Activated T-helper 17 cell treated with anti-CD3 and anti-CD28 coated beads, Interleukin-2, amount 50 U/mL, for 72 hours (primary cell): Measurements from ENCODE around the gene CAMSAP3. TPM values are rescaled to one million over a fixed set of nuclear protein-coding genes. Genes with fewer than 3 reads are reported as not detected.

Experiments used
- ATAC-seq: fragments of 150-1000 bp; cut with Tn5 transposase; replicated peaks from 2 replicates; pipeline ENCODE4 v1.10.0; 2021; ENCODE audit warnings: mild to moderate bottlenecking, moderate library complexity
- H3K27ac Mint-ChIP-seq: one replicate; pipeline ENCODE4 v1.8.0; 2022; ENCODE audit warnings: mixed read lengths
- H3K27me3 Mint-ChIP-seq: one replicate; pipeline ENCODE4 v1.8.0; 2022; ENCODE audit warnings: mixed read lengths
- H3K36me3 Mint-ChIP-seq: one replicate; pipeline ENCODE4 v1.8.0; 2022; ENCODE audit warnings: low read depth, mild to moderate bottlenecking, mixed read lengths
- H3K4me1 Mint-ChIP-seq: one replicate; pipeline ENCODE4 v1.8.0; 2022; ENCODE audit warnings: mixed read lengths
- H3K4me3 Mint-ChIP-seq: one replicate; pipeline ENCODE4 v1.8.0; 2022; ENCODE audit warnings: mild to moderate bottlenecking, mixed read lengths
- H3K9me3 Mint-ChIP-seq: one replicate; pipeline ENCODE4 v1.8.0; 2022; ENCODE audit warnings: mixed read lengths
- total RNA-seq, 2 donors: library from RNA; stranded (reverse); gene quantifications; one replicate each; pipeline ENCODE4 v1.2.3, GENCODE V29; 2022

CAMSAP3 gene
- total RNA-seq, 2 donors from 2014 or later = 0.11 to 0.37 TPM

- Mint-ChIP-seq H3K4me3 (no peak overlapping the region), H3K27me3 (no peaks in the 10 kb centered on the region), H3K27ac (no peak overlapping the region), H3K36me3 (peaks cover 55% of the 10 kb centered on the region), H3K4me1 (peaks cover 18% of the 10 kb centered on the region), H3K9me3 (no peaks in the 10 kb centered on the region)
- no peak for ATAC-seq
Measured at GRCh38 chr19:7625763-7626372, 30.2 kb downstream of the CAMSAP3 start.

- H3K27me3 Mint-ChIP-seq = no peaks in the 10 kb centered on the region
- H3K27ac Mint-ChIP-seq = no peak overlapping the region
- H3K4me3 Mint-ChIP-seq = peak overlapping the region; percentile 98
- peaks cover 18% of the 10 kb centered on the region for H3K4me1 Mint-ChIP-seq
- ATAC-seq = no peak
- peaks cover 50% of the 10 kb centered on the region for H3K36me3 Mint-ChIP-seq
- no peaks in the 10 kb centered on the region for H3K9me3 Mint-ChIP-seq
Measured at GRCh38 chr19:7627166-7627565, 31.5 kb downstream of the CAMSAP3 start.

DNA sequence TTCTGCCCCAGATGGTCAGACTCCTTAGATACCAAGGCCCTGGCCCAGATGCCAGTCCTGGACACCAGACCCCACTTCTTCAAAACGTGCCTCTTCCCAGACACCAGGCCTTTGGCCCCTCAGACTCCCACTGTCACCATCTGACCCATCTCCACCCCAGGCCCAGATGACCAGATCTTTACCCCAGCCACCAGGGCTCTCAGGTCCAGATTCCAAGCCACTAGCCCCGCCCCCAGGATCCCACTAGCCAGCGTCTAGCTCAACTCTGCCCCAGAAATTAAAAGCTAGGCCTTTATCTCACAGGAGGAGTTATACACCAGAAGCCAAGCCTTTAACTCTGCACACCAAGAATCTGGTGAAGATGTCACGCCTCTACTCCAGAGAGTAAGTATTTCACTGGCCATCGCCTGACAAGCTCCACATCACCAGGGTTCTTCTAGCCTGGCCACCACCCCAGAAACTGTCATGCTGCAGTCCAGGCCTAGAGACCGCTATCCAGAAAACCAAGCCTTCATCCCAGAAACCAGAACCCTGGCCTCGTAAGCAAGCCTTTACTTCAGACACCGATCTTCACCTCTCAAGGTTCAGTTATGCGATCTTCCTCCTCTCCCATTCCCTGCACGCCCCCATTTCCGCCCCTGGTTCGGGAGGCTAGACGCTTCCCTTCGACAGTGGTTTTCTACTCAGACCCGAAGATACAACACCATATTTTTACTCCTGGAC, 33.1 kb downstream of the CAMSAP3 start:
- ATAC-seq = no peak
- Mint-ChIP-seq H3K4me3 (peak overlapping the region; percentile 98), H3K27me3 (no peaks in the 10 kb centered on the region), H3K36me3 (peaks cover 45% of the 10 kb centered on the region), H3K9me3 (no peaks in the 10 kb centered on the region), H3K27ac (peak overlapping the region; percentile 97), H3K4me1 (peaks cover 18% of the 10 kb centered on the region)

DNA sequence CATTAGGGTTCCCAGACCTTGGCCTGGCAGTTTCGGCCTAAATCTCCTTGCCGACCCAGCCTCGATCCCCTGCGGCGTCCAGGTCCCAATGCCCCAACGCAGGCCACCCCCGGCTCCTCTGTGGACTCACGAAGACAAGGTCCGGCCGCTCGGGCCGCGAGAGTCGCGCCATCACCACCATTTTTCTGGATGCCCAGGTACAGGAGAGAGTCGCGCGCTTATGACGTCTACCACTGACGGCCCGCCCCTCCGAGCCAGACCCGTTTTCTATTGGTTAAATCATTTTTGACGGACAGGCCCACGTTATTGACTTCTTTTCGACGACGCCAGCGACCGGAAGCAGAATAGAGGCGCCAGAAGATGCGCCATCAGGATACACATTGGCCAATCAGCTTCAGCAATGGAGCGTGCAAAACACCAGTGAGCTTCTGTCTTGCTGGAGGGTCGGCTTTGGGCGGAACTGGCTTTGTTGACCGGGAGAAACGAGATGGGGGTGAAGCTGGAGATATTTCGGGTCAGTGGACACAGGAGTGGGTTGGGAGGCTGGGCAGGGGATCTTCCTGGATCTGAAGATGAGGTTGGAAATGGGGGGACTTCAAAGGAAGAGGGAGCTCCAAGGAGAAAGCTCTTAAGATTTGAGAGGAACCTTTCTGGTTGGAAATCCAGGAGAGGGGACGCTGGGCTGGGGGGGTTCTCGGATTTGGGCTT, 33.8 kb downstream of the CAMSAP3 start, which contains the start of the genes PET100 and XAB2:
PET100 (plus strand) TSS at position 447 of the 708 bp plus-strand sequence; CDS start at position 488, 41 bp downstream.
XAB2 (minus strand) TSS at position 199 of the 708 bp plus-strand sequence; CDS start at position 181, 18 bp downstream.
- Mint-ChIP-seq H3K9me3 (no peaks in the 10 kb centered on the region), H3K4me3 (peak within 1 kb of the TSS; percentile 98), H3K27ac (peak within 1 kb of the TSS; percentile 97), H3K27me3 (no peaks in the 10 kb centered on the region), H3K36me3 (peaks cover 45% of the 10 kb centered on the region), H3K4me1 (peaks cover 22% of the 10 kb centered on the region)
- ATAC-seq = peak; percentile 100

DNA sequence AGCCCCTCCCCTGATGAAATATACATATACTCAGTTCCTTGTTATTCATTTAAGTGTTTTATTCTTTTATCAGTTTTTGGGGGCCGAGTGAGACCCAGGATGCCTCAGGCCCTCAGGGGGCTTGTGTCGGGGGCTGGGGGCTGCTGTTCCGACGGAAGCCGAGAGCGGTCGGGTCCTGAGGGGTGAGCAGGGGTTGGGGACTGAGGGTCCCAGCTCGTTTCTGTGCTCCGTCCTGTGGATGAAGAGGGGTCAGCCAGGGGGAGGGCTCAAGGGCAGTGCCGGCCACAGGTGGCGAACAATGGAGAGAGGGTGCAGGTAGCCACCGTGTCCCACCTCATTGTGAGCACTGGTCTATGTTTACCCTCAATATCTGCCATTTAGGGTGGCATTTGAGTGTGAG, 35.9 kb downstream of the CAMSAP3 start:
- Mint-ChIP-seq H3K9me3 (no peaks in the 10 kb centered on the region), H3K36me3 (peaks cover 37% of the 10 kb centered on the region), H3K27me3 (no peaks in the 10 kb centered on the region), H3K4me3 (peak overlapping the region; percentile 16), H3K27ac (no peak overlapping the region), H3K4me1 (peaks cover 22% of the 10 kb centered on the region)
- ATAC-seq = no peak

DNA sequence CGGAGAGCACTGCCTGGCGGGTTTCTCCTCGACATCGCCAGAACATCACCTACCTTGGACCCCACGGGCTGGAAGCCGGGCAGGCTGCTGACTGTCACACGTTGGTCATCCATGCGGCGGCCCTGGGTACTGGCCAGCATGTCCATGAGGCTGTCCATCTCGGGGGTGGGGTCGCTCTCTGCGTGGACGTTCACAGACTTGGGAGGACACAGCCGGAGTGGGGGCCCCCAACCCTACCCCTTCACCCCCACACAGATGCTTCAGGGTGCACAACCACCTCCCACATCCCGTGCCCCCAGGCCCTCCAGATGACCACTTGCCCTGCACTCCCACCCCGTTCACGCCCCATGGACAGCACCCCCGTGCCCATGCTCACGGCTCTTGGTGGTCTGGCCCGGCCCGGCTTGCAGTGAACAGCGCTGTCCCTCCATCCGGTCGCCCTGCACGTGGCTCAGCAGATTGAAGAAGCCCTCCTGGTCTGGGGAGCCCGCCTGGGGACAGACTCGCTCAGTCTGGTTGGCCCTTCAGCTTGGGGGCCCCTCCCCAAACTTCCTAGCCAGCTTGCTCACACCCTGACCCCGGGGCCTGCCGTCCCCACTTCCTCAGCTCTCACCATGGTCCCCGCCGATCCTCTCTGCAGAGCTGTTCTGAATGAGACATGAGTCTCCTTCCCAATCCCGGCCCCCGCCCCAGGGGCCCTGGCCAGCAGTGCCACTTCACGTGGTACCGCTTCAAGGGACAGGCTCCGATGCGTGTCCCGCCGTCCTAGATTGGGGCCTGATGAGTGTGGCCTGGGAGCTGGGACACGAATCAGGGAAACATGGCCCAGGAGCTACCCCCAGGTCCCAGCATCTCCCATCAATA, 36.9 kb downstream of the CAMSAP3 start:
- peaks cover 22% of the 10 kb centered on the region for H3K4me1 Mint-ChIP-seq
- H3K9me3 Mint-ChIP-seq = no peaks in the 10 kb centered on the region
- H3K4me3 Mint-ChIP-seq = no peak overlapping the region
- peaks cover 34% of the 10 kb centered on the region for H3K36me3 Mint-ChIP-seq
- no peak for ATAC-seq
- no peaks in the 10 kb centered on the region for H3K27me3 Mint-ChIP-seq
- no peak overlapping the region for H3K27ac Mint-ChIP-seq

GRCh38 chr19:7633698-7634097, 38.0 kb downstream of the CAMSAP3 start, which contains the start of gene PCP2:
TSS of gene PCP2 (minus strand) at chr19:7633719. CDS start at chr19:7633457, 262 bp downstream.
- H3K27me3 Mint-ChIP-seq = no peaks in the 10 kb centered on the region
- no peaks in the 10 kb centered on the region for H3K9me3 Mint-ChIP-seq
- H3K4me3 Mint-ChIP-seq = peak within 1 kb of the TSS; percentile 83
- H3K27ac Mint-ChIP-seq = peak within 1 kb of the TSS; percentile 28
- peaks cover 34% of the 10 kb centered on the region for H3K36me3 Mint-ChIP-seq
- H3K4me1 Mint-ChIP-seq = peaks cover 16% of the 10 kb centered on the region
- ATAC-seq = no peak

GRCh38 chr19:7635670-7636069, 40.0 kb downstream of the CAMSAP3 start:
- Mint-ChIP-seq H3K27ac (peak overlapping the region; percentile 88), H3K4me1 (peaks cover 15% of the 10 kb centered on the region), H3K36me3 (peaks cover 39% of the 10 kb centered on the region), H3K4me3 (peak overlapping the region; percentile 83), H3K27me3 (no peaks in the 10 kb centered on the region), H3K9me3 (no peaks in the 10 kb centered on the region)
- ATAC-seq = no peak

DNA sequence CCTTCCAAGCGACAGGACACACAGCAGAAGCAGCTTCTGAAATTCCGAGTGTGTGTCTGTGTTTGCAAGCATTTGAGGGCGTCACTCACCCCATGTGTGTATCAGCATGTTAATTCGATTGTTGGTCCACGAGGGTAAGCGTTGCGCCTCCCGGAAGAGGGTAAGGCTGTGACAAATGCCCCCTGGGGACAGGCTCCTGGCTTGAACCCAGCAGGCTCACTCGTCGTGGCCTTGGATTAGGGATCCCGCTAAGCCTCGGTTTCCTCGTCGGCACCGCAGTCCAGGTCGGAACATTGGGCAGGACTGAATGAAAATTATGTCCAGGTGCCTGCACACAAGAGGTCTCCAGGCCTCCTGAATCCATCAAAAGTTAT, 40.6 kb downstream of the CAMSAP3 start:
- H3K36me3 Mint-ChIP-seq = peaks cover 39% of the 10 kb centered on the region
- H3K4me3 Mint-ChIP-seq = peak overlapping the region; percentile 83
- peak overlapping the region; percentile 88 for H3K27ac Mint-ChIP-seq
- H3K27me3 Mint-ChIP-seq = no peaks in the 10 kb centered on the region
- peaks cover 15% of the 10 kb centered on the region for H3K4me1 Mint-ChIP-seq
- H3K9me3 Mint-ChIP-seq = no peaks in the 10 kb centered on the region
- ATAC-seq = no peak

GRCh38 chr19:7636691-7637373, 41.2 kb downstream of the CAMSAP3 start, which contains the start of gene STXBP2:
TSS of gene STXBP2 (plus strand) at chr19:7637110. CDS start at chr19:7637150, 40 bp downstream.
- peak within 1 kb of the TSS; percentile 83 for H3K4me3 Mint-ChIP-seq
- H3K27me3 Mint-ChIP-seq = no peaks in the 10 kb centered on the region
- peaks cover 34% of the 10 kb centered on the region for H3K36me3 Mint-ChIP-seq
- peaks cover 15% of the 10 kb centered on the region for H3K4me1 Mint-ChIP-seq
- no peaks in the 10 kb centered on the region for H3K9me3 Mint-ChIP-seq
- peak within 1 kb of the TSS; percentile 88 for H3K27ac Mint-ChIP-seq
- peak; percentile 98 for ATAC-seq

- H3K27ac Mint-ChIP-seq = peak overlapping the region; percentile 88
- peaks cover 33% of the 10 kb centered on the region for H3K36me3 Mint-ChIP-seq
- H3K4me1 Mint-ChIP-seq = peaks cover 15% of the 10 kb centered on the region
- peak; percentile 37 for ATAC-seq
- no peaks in the 10 kb centered on the region for H3K27me3 Mint-ChIP-seq
- peak overlapping the region; percentile 83 for H3K4me3 Mint-ChIP-seq
- no peaks in the 10 kb centered on the region for H3K9me3 Mint-ChIP-seq
Measured at GRCh38 chr19:7637374-7638256, 42.0 kb downstream of the CAMSAP3 start.

- Mint-ChIP-seq H3K4me1 (peaks cover 15% of the 10 kb centered on the region), H3K27me3 (no peaks in the 10 kb centered on the region)
- ATAC-seq = no peak
Measured at GRCh38 chr19:7638802-7639465, 43.3 kb downstream of the CAMSAP3 start.

More at GRCh38 chr19:7638802-7639465, 43.3 kb downstream of the CAMSAP3 start:
- Mint-ChIP-seq H3K9me3 (no peaks in the 10 kb centered on the region), H3K36me3 (peaks cover 30% of the 10 kb centered on the region), H3K27ac (no peak overlapping the region), H3K4me3 (peak overlapping the region; percentile 23)
